GM06990 (cell line): ENCODE data around the gene ACAA2.

Experiments
- DNase-seq: peaks from one replicate; pipeline ENCODE4 v3.0.0-alpha.2; 2011; ENCODE audit not compliant: insufficient read length; ENCODE audit errors: extremely low read depth
- H3K27me3 ChIP-seq: replicated peaks from 2 replicates; pipeline ENCODE4 v1.6.0; 2011; ENCODE audit warnings: low read length; ENCODE audit not compliant: control insufficient read depth, insufficient read depth
- H3K36me3 ChIP-seq: 2 replicates; pipeline ENCODE4 v1.5.1; 2011; ENCODE audit warnings: low read length; ENCODE audit not compliant: control insufficient read depth, insufficient read depth
- H3K4me3 ChIP-seq: replicated peaks from 2 replicates; pipeline ENCODE4 v1.5.1; 2011; ENCODE audit warnings: low read depth, mild to moderate bottlenecking, control low read depth, low read length
- CTCF ChIP-seq: IDR thresholded peaks from 2 replicates; pipeline ENCODE4 v1.5.1; 2011; ENCODE audit warnings: low read length, control low read depth, mild to moderate bottlenecking, inconsistent platforms; ENCODE audit not compliant: insufficient read depth, poor library complexity, severe bottlenecking

Gene ACAA2

GRCh38 chr18:49843778-49844625 lies 30.7 kb upstream of the ACAA2 start:
- no peak overlapping the region for H3K4me3 ChIP-seq
- peaks cover 2% of the 10 kb centered on the region for H3K27me3 ChIP-seq
- no peak for TF ChIP-seq CTCF
- DNase-seq = no peak
- no peaks in the 10 kb centered on the region for H3K36me3 ChIP-seq

GRCh38 chr18:49843131-49843530 lies 29.8 kb upstream of the ACAA2 start:
- H3K36me3 ChIP-seq = no peaks in the 10 kb centered on the region
- TF ChIP-seq CTCF = no peak
- peaks cover 2% of the 10 kb centered on the region for H3K27me3 ChIP-seq
- DNase-seq = no peak
- H3K4me3 ChIP-seq = no peak overlapping the region

GRCh38 chr18:49842656-49843055 lies 29.3 kb upstream of the ACAA2 start:
- no peak for DNase-seq
- no peak for TF ChIP-seq CTCF
- Histone ChIP-seq H3K36me3 (no peaks in the 10 kb centered on the region), H3K4me3 (no peak overlapping the region), H3K27me3 (peaks cover 2% of the 10 kb centered on the region)

GRCh38 chr18:49841236-49842217 lies 28.2 kb upstream of the ACAA2 start:
- no peaks in the 10 kb centered on the region for H3K36me3 ChIP-seq
- no peak overlapping the region for H3K4me3 ChIP-seq
- peaks cover 2% of the 10 kb centered on the region for H3K27me3 ChIP-seq
- no peak for TF ChIP-seq CTCF
- no peak for DNase-seq

GRCh38 chr18:49839012-49839411 lies 25.7 kb upstream of the ACAA2 start:
- H3K4me3 ChIP-seq = no peak overlapping the region
- DNase-seq = no peak
- H3K27me3 ChIP-seq = no peaks in the 10 kb centered on the region
- no peaks in the 10 kb centered on the region for H3K36me3 ChIP-seq
- TF ChIP-seq CTCF = no peak
